GM12892 (cell line): ENCODE results near the gene CHURC1.

Experiments
- DNase-seq: peaks from one replicate; pipeline ENCODE4 v3.0.0; 2011; ENCODE audit not compliant: insufficient read length
- FAIRE-seq: peaks from 2 replicates; lab custom pipeline; 2011; peaks lifted over from hg19 to GRCh38; lab: Jason Lieb, UNC
- POLR2A ChIP-seq: IDR thresholded peaks from 2 replicates; pipeline ENCODE4 v1.6.1; 2011; ENCODE audit warnings: low read depth, low read length, control low read depth
- POLR2AphosphoS5 ChIP-seq: IDR thresholded peaks from 2 replicates; pipeline ENCODE4 v1.6.1; 2011; ENCODE audit warnings: low read depth, low read length, control low read depth
- TAF1 ChIP-seq: IDR thresholded peaks from 2 replicates; pipeline ENCODE4 v1.6.1; 2011; ENCODE audit warnings: low read depth, mild to moderate bottlenecking, control low read depth, low read length, borderline replicate concordance

CHURC1 gene

DNA sequence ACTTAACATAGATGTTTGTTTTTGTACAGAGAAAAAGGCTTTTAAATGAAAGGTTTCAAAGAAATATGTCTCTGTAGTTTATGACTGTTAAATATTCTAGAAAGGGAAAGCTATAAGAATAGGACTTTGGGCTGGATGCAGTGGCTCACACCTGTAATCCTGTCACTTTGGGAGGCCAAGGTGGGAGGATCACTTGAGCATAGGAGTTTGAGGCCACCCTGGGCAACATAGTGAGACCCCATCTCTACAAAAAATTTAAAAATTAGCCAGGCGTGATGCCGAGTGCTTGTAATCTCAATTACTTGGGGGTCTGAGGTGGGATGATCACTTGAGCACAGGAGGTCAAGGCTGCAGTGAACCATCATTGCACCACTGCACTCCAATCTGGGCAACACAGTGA lies 16.9 kb downstream of the CHURC1 start:
- DNase-seq, result no peak
- FAIRE-seq, result no peak
- no peak for TF ChIP-seq POLR2AphosphoS5
- no peak for TF ChIP-seq POLR2A
- no peak for TF ChIP-seq TAF1

- DNase-seq (no peak), FAIRE-seq (no peak)
- TF ChIP-seq POLR2A, result no peak
- TF ChIP-seq TAF1, result no peak
- TF ChIP-seq POLR2AphosphoS5, result no peak
These were observed 18.0 kb downstream of the CHURC1 start for GRCh38 chr14:64932231-64932630.

DNA sequence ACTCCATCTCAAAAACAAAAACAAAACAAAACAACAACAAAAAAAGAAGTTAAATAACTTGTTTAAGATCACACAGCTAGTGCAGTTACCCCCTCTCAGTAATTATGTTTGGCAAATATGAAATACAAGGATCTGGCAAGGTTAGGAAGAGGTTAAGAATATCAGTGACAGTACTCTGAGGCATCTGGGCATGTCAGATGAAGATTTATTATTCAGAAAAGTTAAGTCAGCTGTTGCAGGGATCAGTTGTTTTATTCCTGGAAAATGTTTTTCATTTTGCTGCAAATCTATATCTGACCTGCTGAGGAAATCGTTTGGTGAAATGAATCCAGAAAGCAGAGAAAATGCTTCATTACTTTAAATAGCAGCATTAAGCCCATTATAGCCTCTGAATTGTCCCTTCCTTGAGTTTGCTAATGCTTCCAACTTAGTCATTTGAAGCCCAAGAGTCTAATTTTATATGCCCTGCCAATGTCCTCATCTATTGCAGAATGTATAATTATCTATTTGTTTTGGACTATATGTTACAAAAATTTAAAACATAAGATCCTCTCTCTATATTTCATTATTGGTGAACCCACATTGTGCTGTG lies 20.2 kb downstream of the CHURC1 start:
- DNase-seq (no peak), FAIRE-seq (no peak)
- TF ChIP-seq POLR2A, result no peak
- no peak for TF ChIP-seq POLR2AphosphoS5
- TF ChIP-seq TAF1, result no peak

DNA sequence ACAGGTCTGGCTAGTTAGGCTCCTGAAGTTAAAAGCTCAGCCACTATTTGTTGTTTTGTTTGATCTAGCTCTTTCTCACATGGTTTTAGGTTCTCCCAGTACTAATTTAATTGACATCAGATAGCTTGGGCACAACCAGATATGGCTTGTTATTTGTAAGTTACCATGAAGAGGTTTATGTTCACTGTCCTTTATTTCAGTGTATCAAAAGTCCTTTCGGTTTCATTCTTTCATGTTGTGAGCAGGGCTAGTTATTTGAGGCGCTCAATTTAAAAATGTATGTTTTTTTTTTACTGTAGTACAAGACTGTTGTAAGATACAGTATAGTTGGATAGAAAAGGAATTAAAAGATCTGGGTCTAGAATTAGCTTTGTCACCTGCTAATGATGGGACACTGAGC lies 21.3 kb downstream of the CHURC1 start:
- FAIRE-seq (no peak), DNase-seq (no peak)
- TF ChIP-seq TAF1, result no peak
- TF ChIP-seq POLR2A, result no peak
- TF ChIP-seq POLR2AphosphoS5, result no peak

GRCh38 chr14:64937171-64937820 lies 23.0 kb downstream of the CHURC1 start:
- no peak for DNase-seq
- TF ChIP-seq POLR2A, result no peak
- FAIRE-seq, result no peak

DNA sequence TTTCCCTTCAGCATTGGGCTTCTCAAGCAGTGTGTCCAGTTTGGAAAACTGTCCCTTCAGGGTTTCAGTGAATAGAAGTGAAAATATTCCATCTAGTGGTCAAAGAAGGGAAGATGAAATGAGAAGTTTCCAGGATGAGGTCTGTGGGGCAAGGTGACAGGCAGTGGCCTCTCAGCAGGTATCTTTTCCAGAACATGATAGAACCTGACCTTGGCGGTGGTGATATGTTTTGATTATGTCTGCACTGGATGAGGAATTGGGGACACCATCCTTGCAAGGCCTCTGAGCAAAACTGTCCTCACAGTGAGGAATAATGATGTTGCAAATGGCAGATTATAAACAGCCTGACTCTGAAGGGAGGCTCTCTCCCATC lies 23.6 kb downstream of the CHURC1 start:
- no peak for DNase-seq
- TF ChIP-seq POLR2AphosphoS5, result no peak
- no peak for TF ChIP-seq TAF1
- TF ChIP-seq POLR2A, result no peak
- FAIRE-seq, result no peak

- FAIRE-seq, result no peak
- TF ChIP-seq POLR2A (no peak), TAF1 (no peak), POLR2AphosphoS5 (no peak)
- DNase-seq, result no peak
These were observed 24.9 kb downstream of the CHURC1 start for GRCh38 chr14:64938972-64939816.

GRCh38 chr14:64939817-64940190 lies 25.5 kb downstream of the CHURC1 start:
- no peak for FAIRE-seq
- TF ChIP-seq POLR2A (no peak), TAF1 (no peak)
- no peak for DNase-seq

GRCh38 chr14:64940336-64940910 lies 26.2 kb downstream of the CHURC1 start:
- FAIRE-seq (no peak), DNase-seq (no peak)
- no peak for TF ChIP-seq POLR2A
- no peak for TF ChIP-seq TAF1
- TF ChIP-seq POLR2AphosphoS5, result no peak

- no peak for TF ChIP-seq POLR2AphosphoS5
- no peak for TF ChIP-seq POLR2A
- TF ChIP-seq TAF1, result no peak
- DNase-seq, result no peak
- no peak for FAIRE-seq
These were observed 28.4 kb downstream of the CHURC1 start, which contains the start of gene GPX2 for GRCh38 chr14:64942531-64943111. TSS of gene GPX2 (minus strand) at chr14:64942745. CDS start at chr14:64942726, 19 bp downstream.

- TF ChIP-seq POLR2A (no peak), TAF1 (no peak), POLR2AphosphoS5 (no peak)
- DNase-seq (no peak), FAIRE-seq (no peak)
These were observed 29.3 kb downstream of the CHURC1 start for GRCh38 chr14:64943556-64943955.
